ENCODE measurements around the gene STAU1. TPM values are rescaled to one million over a fixed set of nuclear protein-coding genes. Genes with fewer than 3 reads are reported as not detected.

The STAU1 gene
- total and polyA plus RNA-seq, 2 of the 13 experiments (the other 11 are each of a cell fraction or from before 2014, with no cell fraction given) = 119 to 133 TPM

DNA sequence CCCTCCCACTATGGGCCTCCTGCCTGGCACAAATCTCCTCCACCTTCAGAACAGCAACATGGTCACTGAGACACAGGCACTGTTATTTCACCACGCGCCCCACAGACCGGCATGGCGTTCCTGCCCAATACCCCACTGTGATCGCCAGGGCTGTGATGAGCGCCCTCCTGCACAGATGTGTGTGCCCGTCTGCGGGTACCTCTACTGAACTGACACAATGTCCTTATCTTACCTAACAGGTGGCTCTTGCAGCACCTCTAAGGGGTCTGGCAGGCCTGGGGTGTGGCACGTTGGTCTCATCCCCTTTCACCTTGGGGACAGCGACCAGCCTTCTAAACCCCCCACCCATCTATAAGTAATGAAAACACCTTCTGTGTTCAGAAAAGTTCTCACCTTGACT lies 64.2 kb downstream of the STAU1 start:
- no peaks in the 10 kb centered on the region for H3K79me2 ChIP-seq (ENCODE audit: insufficient read depth, low read length)
- DNase-seq (ENCODE audit: low spot score) (no peak), ATAC-seq (no peak; the same call in 2 of the 3 replicates), FAIRE-seq (no peak)
- H3K36me3 ChIP-seq (replicated peaks in 1 of 2; ENCODE audit: control insufficient read depth in 1 of 2, insufficient read depth in 2 of 2, low read length in 2 of 2) = peaks cover 37 to 69% of the 10 kb centered on the region in 2 experiments
- in situ Hi-C loops (cut with HindIII; ENCODE audit: extremely low pct_ligation_motif_present, low pct_unique_long_range_greater_than_20kb) (no loop called here), intact Hi-C loops (cut with micrococcal nuclease; ENCODE audit: unreplicated experiment) (no loop called here)
- H3K4me2 ChIP-seq (ENCODE audit: low read depth, low read length) = no peak overlapping the region
- no peaks in the 10 kb centered on the region; the same call in 1 of the 2 replicates for H4K20me1 ChIP-seq (ENCODE audit: insufficient read depth, low read length)
- 99% methylated on average over 10 of the region's 10 CpGs for WGBS (ENCODE audit: low lambda C conversion rate)
- H3K9me3 ChIP-seq (ENCODE audit: low read length) = no peaks in the 10 kb centered on the region
- BruUV-seq (replicated peaks) = no TSS peak
- TF ChIP-seq POLR2AphosphoS5 (IDR thresholded peaks at IDR 0.05; ENCODE audit: low read depth, low read length) (peak; percentile 20; the same call in 1 of the 2 replicates), MTA1 (CRISPR knock-in tag; IDR thresholded peaks at IDR 0.05; ENCODE audit: borderline replicate concordance) (peak; percentile 58; the same call in 1 of the 2 replicates), ZNF782 (CRISPR knock-in tag; IDR thresholded peaks at IDR 0.05; ENCODE audit: borderline replicate concordance) (0 out of 2 replicates have a peak, but pooled peaks have one; percentile 31), ZNF234 (CRISPR knock-in tag; conservative IDR thresholded peaks at IDR 0.05) (no peak), HNRNPH1 (optimal IDR thresholded peaks at IDR 0.05; ENCODE audit: low read depth, low read length) (peak; percentile 43), AGO2 (optimal IDR thresholded peaks at IDR 0.05; ENCODE audit: low read depth, low read length) (peak; percentile 54)
- TF ChIP-seq, protein P1, sequence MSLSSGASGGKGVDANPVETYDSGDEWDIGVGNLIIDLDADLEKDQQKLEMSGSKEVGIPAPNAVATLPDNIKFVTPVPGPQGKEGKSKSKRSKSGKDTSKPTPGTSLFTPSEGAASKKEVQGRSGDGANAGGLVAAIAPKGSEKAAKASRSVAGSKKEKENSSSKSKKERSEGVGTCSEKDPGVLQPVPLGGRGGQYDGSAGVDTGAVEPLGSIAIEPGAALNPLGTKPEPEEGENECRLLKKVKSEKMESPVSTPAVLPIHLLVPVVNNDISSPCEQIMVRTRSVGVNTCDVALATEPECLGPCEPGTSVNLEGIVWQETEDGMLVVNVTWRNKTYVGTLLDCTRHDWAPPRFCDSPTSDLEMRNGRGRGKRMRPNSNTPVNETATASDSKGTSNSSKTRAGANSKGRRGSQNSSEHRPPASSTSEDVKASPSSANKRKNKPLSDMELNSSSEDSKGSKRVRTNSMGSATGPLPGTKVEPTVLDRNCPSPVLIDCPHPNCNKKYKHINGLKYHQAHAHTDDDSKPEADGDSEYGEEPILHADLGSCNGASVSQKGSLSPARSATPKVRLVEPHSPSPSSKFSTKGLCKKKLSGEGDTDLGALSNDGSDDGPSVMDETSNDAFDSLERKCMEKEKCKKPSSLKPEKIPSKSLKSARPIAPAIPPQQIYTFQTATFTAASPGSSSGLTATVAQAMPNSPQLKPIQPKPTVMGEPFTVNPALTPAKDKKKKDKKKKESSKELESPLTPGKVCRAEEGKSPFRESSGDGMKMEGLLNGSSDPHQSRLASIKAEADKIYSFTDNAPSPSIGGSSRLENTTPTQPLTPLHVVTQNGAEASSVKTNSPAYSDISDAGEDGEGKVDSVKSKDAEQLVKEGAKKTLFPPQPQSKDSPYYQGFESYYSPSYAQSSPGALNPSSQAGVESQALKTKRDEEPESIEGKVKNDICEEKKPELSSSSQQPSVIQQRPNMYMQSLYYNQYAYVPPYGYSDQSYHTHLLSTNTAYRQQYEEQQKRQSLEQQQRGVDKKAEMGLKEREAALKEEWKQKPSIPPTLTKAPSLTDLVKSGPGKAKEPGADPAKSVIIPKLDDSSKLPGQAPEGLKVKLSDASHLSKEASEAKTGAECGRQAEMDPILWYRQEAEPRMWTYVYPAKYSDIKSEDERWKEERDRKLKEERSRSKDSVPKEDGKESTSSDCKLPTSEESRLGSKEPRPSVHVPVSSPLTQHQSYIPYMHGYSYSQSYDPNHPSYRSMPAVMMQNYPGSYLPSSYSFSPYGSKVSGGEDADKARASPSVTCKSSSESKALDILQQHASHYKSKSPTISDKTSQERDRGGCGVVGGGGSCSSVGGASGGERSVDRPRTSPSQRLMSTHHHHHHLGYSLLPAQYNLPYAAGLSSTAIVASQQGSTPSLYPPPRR (CRISPR knock-in tag; IDR thresholded peaks at IDR 0.05; ENCODE audit: borderline replicate concordance) = no peak
- H3K4me3 ChIP-seq (replicated peaks in 1 of 3; ENCODE audit: insufficient read depth in 1 of 3, low read depth in 2 of 3, low read length in 3 of 3) = no peak overlapping the region
- no peak overlapping the region for H2AFZ ChIP-seq (ENCODE audit: low read length)
- CTCF ChIA-PET (ENCODE audit: low intra/inter-chr PET ratio, low total read pairs) = no interaction called here
- H3K27ac ChIP-seq (ENCODE audit: extremely low read length, insufficient read depth, low read length) = no peak overlapping the region
- POLR2A ChIA-PET = interaction anchor here (1.3 kb wide), 1 partner anchor 95 kb away, joined by 4 read pairs; the partner anchor contains the start of gene DDX27
- H3K9ac ChIP-seq (ENCODE audit: insufficient read depth, low read depth, low read length) = no peak overlapping the region
- no peaks in the 10 kb centered on the region for H3K27me3 ChIP-seq (ENCODE audit: control insufficient read depth in 1 of 2, insufficient read depth in 2 of 2, low read length in 2 of 2)
- no peaks in the 10 kb centered on the region for H3K4me1 ChIP-seq (ENCODE audit: insufficient read depth, low read length)
